GOT3 (cell line): ENCODE data around the gene ILK.

Experiments
- DNase-seq: peaks from one replicate; lab custom pipeline; 2025; ENCODE audit warnings: mixed read lengths; lab: John Stamatoyannopoulos, UW

ILK gene

GRCh38 chr11:6657346-6657745 lies 53.8 kb downstream of the ILK start:
- no peak for DNase-seq

GRCh38 chr11:6658647-6659046 lies 55.1 kb downstream of the ILK start:
- no peak for DNase-seq
